Heart left ventricle (tissue), 13 donors: ENCODE measurements around the gene CREBBP.

ENCODE experiments used
- CTCF ChIP-seq, 12 donors: fragments of 200-600 bp; sonication (generic) in 4 of 12; IDR thresholded peaks; one replicate each; pipeline versions ENCODE4 v1.5.0 to v1.8.0; 2018 to 2022; ENCODE audit warnings: antibody characterized with exemption in 12 of 12, mild to moderate bottlenecking in 5 of 12
- POLR2A ChIP-seq, 2 donors: fragments of 450-650 bp; IDR thresholded peaks; one replicate each; pipeline ENCODE4 v1.6.1; 2017; ENCODE audit warnings: antibody characterized with exemption in 2 of 2, mild to moderate bottlenecking in 2 of 2, moderate library complexity in 2 of 2
- donor health status: ischemic (EF 13 %, LVEDD 7.1; RV severe dilation, severe dysfunction).
- donor health status: DM: no; HTN: yes; CAD: no.
- donor health status: DM: no; HTN: no; CAD: no.
- donor health status: ischemic (EF 25% LVEDD 6.9; RV normal size, moderate dysfunction).
- donor health status: ischemic (EF 25% LVEDD 5.7; RV mildly dilated, moderate dysfunction).
- donor health status: ischemic (EF 35%, LVEDD 5.7; RV mildly dilated, moderate dysfunction).
- donor health status: nonischemic (EF 11% LVEDD 7.7; RV severe dilation, severe dysfunction).
- donor health status: DM: yes; HTN: yes; CAD: no.
- donor health status: PGD.
- donor health status: ischemic (EF 29% LVEDD 5.4; RV normal size, mild dysfunction).
- donor health status: nonischemic (EF 23%, LVEDD 6.1; RV moderate dilation, normal function).

- no peak for TF ChIP-seq CTCF (IDR thresholded peaks at IDR 0.05)
- TF ChIP-seq POLR2A (IDR thresholded peaks at IDR 0.05), result no peak
These were observed 111.5 kb downstream of the CREBBP start for GRCh38 chr16:3769013-3769412.
